Naive B cell (primary cell): ENCODE data around the gene SNX9. TPM values are rescaled to one million over a fixed set of nuclear protein-coding genes. Genes with fewer than 3 reads are reported as not detected.
A peak's percentile ranks its signal among the peaks of the same experiment; 100 is the strongest.
"Not testable (repeated sequence)": the region's sequence is repeated elsewhere in the genome, so short reads cannot be mapped to it uniquely, and the experiment has no call there.

Experiments used
- ATAC-seq, 2 donors: fragments of 150-1000 bp; cut with Tn5 transposase; 2 replicates each; pipeline ENCODE4 v1.10.0; 2021; ENCODE audit warnings: low read depth in 2 of 2, mild to moderate bottlenecking in 2 of 2, moderate library complexity in 2 of 2
- DNase-seq: peaks from one replicate; pipeline ENCODE4 v3.0.0; 2022
- H3K27ac Mint-ChIP-seq, 6 donors: one replicate each; pipeline ENCODE4 v1.8.0; 2020 to 2022; ENCODE audit warnings: mild to moderate bottlenecking in 6 of 6, mixed read lengths in 6 of 6, moderate library complexity in 5 of 6, inconsistent platforms in 2 of 6
- H3K27me3 Mint-ChIP-seq, 3 donors: one replicate each; pipeline ENCODE4 v1.8.0; 2021 to 2022; ENCODE audit warnings: mixed read lengths in 3 of 3, mild to moderate bottlenecking in 1 of 3
- H3K36me3 Mint-ChIP-seq, 2 donors: one replicate each; pipeline ENCODE4 v1.8.0; 2020 to 2022; ENCODE audit warnings: mixed read lengths in 2 of 2, inconsistent platforms in 1 of 2, mild to moderate bottlenecking in 1 of 2
- H3K4me1 Mint-ChIP-seq, 3 donors: one replicate each; pipeline ENCODE4 v1.8.0; 2020 to 2022; ENCODE audit warnings: mixed read lengths in 3 of 3, inconsistent platforms in 1 of 3, mild to moderate bottlenecking in 1 of 3, moderate library complexity in 1 of 3
- H3K4me3 Mint-ChIP-seq, 8 donors: one replicate each; pipeline ENCODE4 v1.8.0; 2020 to 2022; ENCODE audit warnings: mild to moderate bottlenecking in 8 of 8, mixed read lengths in 8 of 8, moderate library complexity in 8 of 8, inconsistent platforms in 2 of 8
- H3K9me3 Mint-ChIP-seq, 7 donors: one replicate each; pipeline ENCODE4 v1.8.0; 2020 to 2022; ENCODE audit warnings: mixed read lengths in 7 of 7, mild to moderate bottlenecking in 5 of 7, inconsistent platforms in 2 of 7, moderate library complexity in 1 of 7
- polyA plus RNA-seq, 6 donors: library from polyadenylated mRNA; unstranded; fragments of 300-500 nt; fragmentation: Illumina TruSeq; gene quantifications; one replicate each; pipeline ENCODE4 v1.2.3, GENCODE V29; 2021; ENCODE audit warnings: low read depth in 6 of 6

SNX9 gene
- polyA plus RNA-seq, 6 donors from 2014 or later: 19.7 to 28.3 (median 25.7) TPM

GRCh38 chr6:157942351-157942750 lies 119.3 kb downstream of the SNX9 start:
- ATAC-seq: no peak
- H3K4me1 Mint-ChIP-seq: peaks cover 0 to 3% (median 0%) of the 10 kb centered on the region in 3 donors
- no peak for DNase-seq
- no peak overlapping the region for H3K4me3 Mint-ChIP-seq
- H3K27ac Mint-ChIP-seq: peak overlapping the region in 2 of 6 donors; percentile 78 to 86
- H3K9me3 Mint-ChIP-seq: no peaks in the 10 kb centered on the region
- H3K27me3 Mint-ChIP-seq: no peaks in the 10 kb centered on the region
- peaks cover 40 to 51% of the 10 kb centered on the region in 2 donors for H3K36me3 Mint-ChIP-seq

GRCh38 chr6:157943249-157943963 lies 120.4 kb downstream of the SNX9 start:
- Mint-ChIP-seq H3K4me3 (no peak overlapping the region), H3K27ac (peak overlapping the region in 1 of 6 donors; percentile 88), H3K4me1 (peaks cover 0 to 3% (median 0%) of the 10 kb centered on the region in 3 donors), H3K36me3 (peaks cover 38 to 41% of the 10 kb centered on the region in 2 donors), H3K9me3 (no peaks in the 10 kb centered on the region), H3K27me3 (no peaks in the 10 kb centered on the region)
- DNase-seq (no peak), ATAC-seq (no peak)

GRCh38 chr6:157943964-157944283 lies 120.9 kb downstream of the SNX9 start:
- Mint-ChIP-seq H3K36me3 (peaks cover 32 to 36% of the 10 kb centered on the region in 2 donors), H3K4me3 (no peak overlapping the region), H3K9me3 (peaks cover 0 to 5% (median 0%) of the 10 kb centered on the region in 7 donors), H3K4me1 (peaks cover 0 to 3% (median 0%) of the 10 kb centered on the region in 3 donors), H3K27ac (peak overlapping the region in 1 of 6 donors; percentile 88), H3K27me3 (no peaks in the 10 kb centered on the region)
- no peak for ATAC-seq
- DNase-seq: no peak

- no peak overlapping the region for H3K4me3 Mint-ChIP-seq
- DNase-seq (no peak), ATAC-seq (no peak)
- peaks cover 4 to 18% (median 12%) of the 10 kb centered on the region in 7 donors for H3K9me3 Mint-ChIP-seq
- H3K27me3 Mint-ChIP-seq: no peaks in the 10 kb centered on the region
- H3K27ac Mint-ChIP-seq: peak overlapping the region in 4 of 6 donors; percentile 6 to 87 (median 50)
- peaks cover 24 to 36% of the 10 kb centered on the region in 2 donors for H3K36me3 Mint-ChIP-seq
- H3K4me1 Mint-ChIP-seq: peaks cover 0 to 3% (median 0%) of the 10 kb centered on the region in 3 donors
Observed at GRCh38 chr6:157944983-157945931, 122.2 kb downstream of the SNX9 start.

GRCh38 chr6:157946053-157946617 lies 123.1 kb downstream of the SNX9 start:
- DNase-seq: no peak
- Mint-ChIP-seq H3K27me3 (no peaks in the 10 kb centered on the region), H3K9me3 (peaks cover 4 to 27% (median 18%) of the 10 kb centered on the region in 7 donors), H3K4me3 (peak overlapping the region in 1 of 8 donors; percentile 2), H3K27ac (peak overlapping the region in 4 of 6 donors; percentile 51 to 85 (median 76)), H3K4me1 (peaks cover 0 to 3% (median 0%) of the 10 kb centered on the region in 3 donors), H3K36me3 (peaks cover 24 to 30% of the 10 kb centered on the region in 2 donors)
- no peak for ATAC-seq

GRCh38 chr6:157946865-157947532 lies 124.0 kb downstream of the SNX9 start:
- peaks cover 22 to 26% of the 10 kb centered on the region in 2 donors for H3K36me3 Mint-ChIP-seq
- DNase-seq (peak; percentile 11), ATAC-seq (peak; percentile 67 to 68)
- no peaks in the 10 kb centered on the region for H3K27me3 Mint-ChIP-seq
- H3K4me1 Mint-ChIP-seq: peaks cover 0 to 3% (median 0%) of the 10 kb centered on the region in 3 donors
- peak overlapping the region in 4 of 6 donors; percentile 38 to 85 (median 66) for H3K27ac Mint-ChIP-seq
- no peak overlapping the region for H3K4me3 Mint-ChIP-seq
- H3K9me3 Mint-ChIP-seq: peaks cover 4 to 30% (median 18%) of the 10 kb centered on the region in 7 donors

- H3K4me3 Mint-ChIP-seq, H3K27ac Mint-ChIP-seq, H3K4me1 Mint-ChIP-seq, H3K27me3 Mint-ChIP-seq, ATAC-seq, H3K36me3 Mint-ChIP-seq, DNase-seq: not testable (repeated sequence)
- H3K9me3 Mint-ChIP-seq: peaks cover 4 to 30% (median 19%) of the 10 kb centered on the region in 7 donors
Observed at GRCh38 chr6:157950899-157951298, 127.9 kb downstream of the SNX9 start.

GRCh38 chr6:157951828-157952227 lies 128.8 kb downstream of the SNX9 start:
- H3K4me3 Mint-ChIP-seq: no peak overlapping the region
- ATAC-seq (no peak), DNase-seq (no peak)
- peaks cover 4 to 30% (median 19%) of the 10 kb centered on the region in 7 donors for H3K9me3 Mint-ChIP-seq
- H3K36me3 Mint-ChIP-seq: peaks cover 0 to 4% of the 10 kb centered on the region in 2 donors
- H3K27ac Mint-ChIP-seq: no peak overlapping the region
- peaks cover 0 to 8% (median 3%) of the 10 kb centered on the region in 3 donors for H3K4me1 Mint-ChIP-seq
- peaks cover 0 to 10% (median 6%) of the 10 kb centered on the region in 3 donors for H3K27me3 Mint-ChIP-seq

- H3K9me3 Mint-ChIP-seq: peaks cover 4 to 32% (median 22%) of the 10 kb centered on the region in 7 donors
- peaks cover 0 to 4% of the 10 kb centered on the region in 2 donors for H3K36me3 Mint-ChIP-seq
- peaks cover 0 to 5% (median 3%) of the 10 kb centered on the region in 3 donors for H3K4me1 Mint-ChIP-seq
- H3K27ac Mint-ChIP-seq: peak overlapping the region in 1 of 6 donors; percentile 66
- peak overlapping the region in 1 of 8 donors; percentile 1 for H3K4me3 Mint-ChIP-seq
- peaks cover 0 to 10% (median 6%) of the 10 kb centered on the region in 3 donors for H3K27me3 Mint-ChIP-seq
- no peak for ATAC-seq
- no peak for DNase-seq
Observed at GRCh38 chr6:157952861-157953351, 129.9 kb downstream of the SNX9 start.

GRCh38 chr6:157953580-157954091 lies 130.6 kb downstream of the SNX9 start:
- H3K27ac Mint-ChIP-seq: peak overlapping the region in 1 of 6 donors; percentile 18
- ATAC-seq (peak in 1 of 2 donors; percentile 25), DNase-seq (no peak)
- H3K36me3 Mint-ChIP-seq: peaks cover 4 to 6% of the 10 kb centered on the region in 2 donors
- peak overlapping the region in 2 of 8 donors; percentile 37 to 56 for H3K4me3 Mint-ChIP-seq
- peaks cover 6 to 37% (median 28%) of the 10 kb centered on the region in 7 donors for H3K9me3 Mint-ChIP-seq
- peaks cover 0 to 10% (median 6%) of the 10 kb centered on the region in 3 donors for H3K27me3 Mint-ChIP-seq
- H3K4me1 Mint-ChIP-seq: peaks cover 0 to 5% (median 3%) of the 10 kb centered on the region in 3 donors

- DNase-seq (no peak), ATAC-seq (no peak)
- peak overlapping the region in 1 of 8 donors; percentile 37 for H3K4me3 Mint-ChIP-seq
- peaks cover 0 to 10% (median 6%) of the 10 kb centered on the region in 3 donors for H3K27me3 Mint-ChIP-seq
- H3K9me3 Mint-ChIP-seq: peaks cover 13 to 41% (median 31%) of the 10 kb centered on the region in 7 donors
- H3K4me1 Mint-ChIP-seq: peaks cover 0 to 5% (median 3%) of the 10 kb centered on the region in 3 donors
- peak overlapping the region in 1 of 6 donors; percentile 44 for H3K27ac Mint-ChIP-seq
- H3K36me3 Mint-ChIP-seq: peaks cover 8 to 12% of the 10 kb centered on the region in 2 donors
Observed at GRCh38 chr6:157954150-157955117, 131.4 kb downstream of the SNX9 start.
